Kidney epithelial cell (primary cell): ENCODE data around the gene HSPA4L. TPM values are rescaled to one million over a fixed set of nuclear protein-coding genes. Genes with fewer than 3 reads are reported as not detected.

Experiments
- DNase-seq: peaks from one replicate; pipeline ENCODE4 v3.0.0-alpha.2; 2010; ENCODE audit warnings: low read depth
- H3K27me3 ChIP-seq: 2 replicates; pipeline ENCODE4 v1.6.0; 2011; ENCODE audit warnings: low read length; ENCODE audit not compliant: control insufficient read depth, insufficient read depth
- H3K36me3 ChIP-seq: 2 replicates; pipeline ENCODE4 v1.5.1; 2011; ENCODE audit warnings: low read length; ENCODE audit not compliant: control insufficient read depth, insufficient read depth
- H3K4me3 ChIP-seq: 2 replicates; pipeline ENCODE4 v1.5.1; 2011; ENCODE audit warnings: low read depth, mild to moderate bottlenecking, control low read depth, low read length
- total RNA-seq: library from RNA; depleted of rRNA; stranded (reverse); fragments of >200 nt; gene quantifications from 2 replicates; pipeline ENCODE4 v1.2.3, GENCODE V29; 2015
- TF ChIP-seq, protein P1 (sequence below): IDR thresholded peaks from 2 replicates; pipeline ENCODE4 v1.5.1; 2011; ENCODE audit warnings: mild to moderate bottlenecking, moderate library complexity, low read length, control low read depth, inconsistent platforms; ENCODE audit not compliant: insufficient read depth, poor library complexity, severe bottlenecking

HSPA4L gene
- total RNA-seq, 1 donor from 2014 or later, result 10.2 TPM

DNA sequence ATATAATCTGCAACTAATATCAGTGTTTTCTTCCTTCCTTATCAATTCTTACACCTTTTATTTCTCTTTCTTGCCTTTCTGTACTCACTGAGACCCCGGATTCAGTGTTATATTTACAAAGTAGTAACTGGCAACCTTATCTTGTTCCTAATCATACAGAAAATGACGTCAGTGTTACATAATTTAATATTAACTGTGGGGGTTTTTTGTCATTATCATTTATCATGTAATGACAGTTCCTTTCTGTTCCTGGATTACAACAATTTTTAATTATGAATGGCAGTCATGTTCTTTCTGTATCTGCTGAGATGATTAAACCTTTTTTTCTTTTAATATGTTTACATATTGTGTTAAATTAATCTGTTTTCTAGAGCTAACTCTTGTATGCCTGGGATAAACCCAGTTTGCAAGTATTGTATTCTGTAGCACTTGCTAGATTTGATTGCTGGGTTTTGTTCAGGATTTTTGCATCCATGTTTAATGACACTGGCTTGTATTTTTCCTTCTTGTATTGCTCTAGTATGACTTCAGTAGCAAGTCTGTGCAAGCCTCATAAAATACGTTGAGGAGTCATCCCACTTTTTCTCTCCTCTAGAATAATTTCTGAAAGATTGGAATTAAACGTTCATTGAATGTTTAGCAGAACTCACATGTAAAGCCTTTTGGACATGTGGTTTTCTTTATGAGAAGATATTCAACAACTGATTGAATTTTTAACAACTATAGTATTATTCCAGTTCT is 10.4 kb upstream of the HSPA4L start:
- DNase-seq, result no peak
- TF ChIP-seq, protein P1, sequence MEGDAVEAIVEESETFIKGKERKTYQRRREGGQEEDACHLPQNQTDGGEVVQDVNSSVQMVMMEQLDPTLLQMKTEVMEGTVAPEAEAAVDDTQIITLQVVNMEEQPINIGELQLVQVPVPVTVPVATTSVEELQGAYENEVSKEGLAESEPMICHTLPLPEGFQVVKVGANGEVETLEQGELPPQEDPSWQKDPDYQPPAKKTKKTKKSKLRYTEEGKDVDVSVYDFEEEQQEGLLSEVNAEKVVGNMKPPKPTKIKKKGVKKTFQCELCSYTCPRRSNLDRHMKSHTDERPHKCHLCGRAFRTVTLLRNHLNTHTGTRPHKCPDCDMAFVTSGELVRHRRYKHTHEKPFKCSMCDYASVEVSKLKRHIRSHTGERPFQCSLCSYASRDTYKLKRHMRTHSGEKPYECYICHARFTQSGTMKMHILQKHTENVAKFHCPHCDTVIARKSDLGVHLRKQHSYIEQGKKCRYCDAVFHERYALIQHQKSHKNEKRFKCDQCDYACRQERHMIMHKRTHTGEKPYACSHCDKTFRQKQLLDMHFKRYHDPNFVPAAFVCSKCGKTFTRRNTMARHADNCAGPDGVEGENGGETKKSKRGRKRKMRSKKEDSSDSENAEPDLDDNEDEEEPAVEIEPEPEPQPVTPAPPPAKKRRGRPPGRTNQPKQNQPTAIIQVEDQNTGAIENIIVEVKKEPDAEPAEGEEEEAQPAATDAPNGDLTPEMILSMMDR, result no peak

DNA sequence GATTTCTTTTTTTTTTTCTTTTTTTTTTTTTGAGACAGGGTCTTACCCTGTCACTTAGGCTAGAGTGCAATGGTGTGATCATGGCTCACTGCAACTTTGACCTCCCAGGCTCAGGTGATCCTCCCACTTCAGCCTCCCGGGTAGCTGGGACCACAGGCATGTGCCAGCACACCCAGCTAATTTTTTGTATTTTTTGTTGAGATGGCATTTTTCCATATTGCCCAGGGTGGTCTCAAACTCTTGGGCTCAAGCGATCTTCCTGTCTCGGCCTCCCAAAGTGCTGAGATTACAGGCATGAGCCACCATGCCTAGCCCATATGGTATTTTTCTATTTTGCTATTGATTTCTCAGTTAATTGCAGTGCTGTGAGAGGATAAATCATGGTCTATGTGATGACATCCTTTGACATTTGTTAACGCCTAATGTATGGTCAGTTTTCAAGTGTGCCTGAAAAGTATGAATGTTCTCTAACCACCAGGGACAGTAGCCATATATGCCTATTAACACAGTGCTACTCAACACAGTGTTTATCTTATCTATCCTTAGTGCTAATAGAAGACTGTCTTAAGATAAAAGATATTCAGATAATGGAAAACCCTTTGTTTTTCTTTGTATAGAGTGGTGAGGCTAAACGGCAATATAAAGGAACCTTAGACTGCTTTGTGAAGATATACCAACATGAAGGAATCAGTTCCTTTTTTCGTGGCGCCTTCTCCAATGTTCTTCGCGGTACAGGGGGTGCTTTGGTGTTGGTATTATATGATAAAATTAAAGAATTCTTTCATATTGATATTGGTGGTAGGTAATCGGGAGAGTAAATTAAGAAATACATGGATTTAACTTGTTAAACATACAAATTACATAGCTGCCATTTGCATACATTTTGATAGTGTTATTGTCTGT is 9.1 kb upstream of the HSPA4L start:
- no peak for DNase-seq
- H3K36me3 ChIP-seq, result no peaks in the 10 kb centered on the region
- H3K4me3 ChIP-seq, result no peak overlapping the region
- TF ChIP-seq, protein P1, result no peak
- no peaks in the 10 kb centered on the region for H3K27me3 ChIP-seq

More for the DNA sequence above, 10.4 kb upstream of the HSPA4L start:
- Histone ChIP-seq H3K27me3 (no peaks in the 10 kb centered on the region), H3K36me3 (no peaks in the 10 kb centered on the region), H3K4me3 (no peak overlapping the region)

DNA sequence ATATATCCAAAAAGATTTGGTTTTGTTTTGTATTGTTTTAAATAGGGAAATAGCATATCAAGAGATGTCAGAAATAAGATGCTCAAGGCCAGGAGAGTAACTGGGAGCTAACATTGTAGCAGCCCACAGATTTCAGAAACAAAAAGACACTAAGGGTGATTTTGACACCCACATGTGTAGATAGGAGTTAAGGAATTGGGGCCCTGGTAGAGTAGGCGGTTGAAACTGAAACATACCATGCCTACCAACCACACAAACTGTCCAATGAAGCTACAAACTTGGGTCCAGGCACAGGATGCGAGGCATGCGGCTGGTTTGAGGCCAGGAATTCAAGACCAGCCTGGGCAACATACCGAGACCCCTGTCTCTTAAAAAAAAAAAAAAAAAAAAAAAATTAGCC is 6.3 kb upstream of the HSPA4L start:
- H3K36me3 ChIP-seq, result no peaks in the 10 kb centered on the region
- H3K4me3 ChIP-seq, result no peak overlapping the region
- H3K27me3 ChIP-seq, result no peaks in the 10 kb centered on the region
- DNase-seq, result no peak
- TF ChIP-seq, protein P1, result no peak

DNA sequence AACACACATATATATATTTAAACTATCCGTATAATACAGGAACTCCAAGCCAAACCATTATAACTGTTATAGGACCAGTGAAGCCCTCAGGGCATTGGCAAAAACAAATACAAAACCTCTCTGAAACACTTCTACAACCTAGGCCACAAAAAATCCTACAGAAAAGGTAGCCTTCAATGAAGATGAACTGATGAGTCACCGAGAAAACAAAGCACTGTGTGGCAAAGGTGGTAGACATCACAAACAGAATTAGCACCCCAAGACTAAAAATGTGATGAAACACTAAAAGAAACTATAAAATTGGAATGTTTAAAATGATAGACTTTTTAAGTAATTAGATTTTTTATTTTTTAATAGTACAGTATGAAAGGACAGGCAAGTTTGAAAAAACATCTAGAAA is 5.5 kb upstream of the HSPA4L start:
- TF ChIP-seq, protein P1, result no peak
- DNase-seq, result no peak
- H3K4me3 ChIP-seq, result no peak overlapping the region
- H3K36me3 ChIP-seq, result no peaks in the 10 kb centered on the region
- H3K27me3 ChIP-seq, result no peaks in the 10 kb centered on the region

DNA sequence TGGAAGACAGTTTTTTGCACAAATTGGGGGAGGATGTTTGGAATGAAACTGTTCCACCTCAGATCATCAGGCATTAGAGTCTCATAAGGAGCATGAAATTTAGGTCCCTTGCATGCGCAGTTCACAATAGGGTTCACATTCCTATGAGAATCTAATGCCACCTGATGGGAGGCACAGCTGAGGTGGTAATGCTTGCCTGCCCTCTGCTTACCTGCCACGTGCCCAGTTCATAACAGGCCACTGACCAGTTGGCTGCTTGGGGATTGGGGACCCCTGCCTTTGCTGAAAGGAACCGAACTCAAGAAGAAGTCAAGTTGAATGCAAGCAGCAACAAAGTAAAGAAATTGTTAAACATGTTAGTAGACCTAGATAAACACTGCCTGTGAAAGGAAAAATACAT is 4.6 kb upstream of the HSPA4L start:
- Histone ChIP-seq H3K36me3 (no peaks in the 10 kb centered on the region), H3K4me3 (no peak overlapping the region), H3K27me3 (no peaks in the 10 kb centered on the region)
- DNase-seq, result no peak
- TF ChIP-seq, protein P1, result no peak
